K562 (cell line): ENCODE data around the gene HK1. TPM values are rescaled to one million over a fixed set of nuclear protein-coding genes. Genes with fewer than 3 reads are reported as not detected.
A peak's percentile ranks its signal among the peaks of the same experiment; 100 is the strongest.

ENCODE experiments used
- ARHGAP35 ChIP-seq: fragments of 450-650 bp; IDR thresholded peaks from 2 replicates; pipeline ENCODE4 v1.6.1; 2018; ENCODE audit not compliant: partially characterized antibody
- BRCA1 ChIP-seq, 2 experiments: fragments of 450-650 bp in 1 of 2; sonication (generic) in 1 of 2; formaldehyde crosslinking in 1 of 2; IDR thresholded peaks; 2 replicates each; pipeline versions ENCODE4 v1.5.0 to v1.6.1; 2017 to 2020; ENCODE audit warnings: mild to moderate bottlenecking in 1 of 2, missing genetic modification reagents in 1 of 2
- BRD9 ChIP-seq: fragments of 450-650 bp; IDR thresholded peaks from 2 replicates; pipeline ENCODE4 v1.6.1; 2018; ENCODE audit warnings: low read depth; ENCODE audit not compliant: partially characterized antibody
- CBX1 ChIP-seq: sonication (generic); IDR thresholded peaks from 2 replicates; pipeline ENCODE4 v1.6.1; 2016; ENCODE audit warnings: antibody characterized with exemption, low read depth, mild to moderate bottlenecking
- DACH1 ChIP-seq: fragments of 450-650 bp; IDR thresholded peaks from 2 replicates; pipeline ENCODE4 v1.6.1; 2018; ENCODE audit not compliant: partially characterized antibody
- ESRRB ChIP-seq: fragments of 250-450 bp; sonication (Bioruptor Pico); IDR thresholded peaks from 2 replicates; pipeline ENCODE4 v1.5.0; 2020; ENCODE audit warnings: mild to moderate bottlenecking, moderate library complexity, borderline replicate concordance
- GABPB1 ChIP-seq: sonication (generic); formaldehyde crosslinking; IDR thresholded peaks from 2 replicates; pipeline ENCODE4 v1.8.0; 2022; ENCODE audit warnings: mild to moderate bottlenecking, missing genetic modification reagents
- GATAD2A ChIP-seq: fragments of 450-650 bp; IDR thresholded peaks from 2 replicates; pipeline ENCODE4 v1.6.1; 2017
- HDAC2 ChIP-seq: fragments of 450-650 bp; IDR thresholded peaks from 2 replicates; pipeline ENCODE4 v1.6.1; 2016; ENCODE audit warnings: mild to moderate bottlenecking
- MAFF ChIP-seq: IDR thresholded peaks from 2 replicates; pipeline ENCODE4 v1.6.1; 2012; ENCODE audit warnings: low read length, improper control_type of control experiment
- NFRKB ChIP-seq: fragments of 450-650 bp; IDR thresholded peaks from 2 replicates; pipeline ENCODE4 v1.6.1; 2016; ENCODE audit warnings: low read depth
- NR2C2 ChIP-seq, 2 experiments: fragments of 200-800 bp in 1 of 2; sonication (Bioruptor generic) in 1 of 2; sonication (generic) in 1 of 2; formaldehyde crosslinking in 1 of 2; IDR thresholded peaks; 2 replicates each; pipeline versions ENCODE4 v1.6.1 to v1.8.0; 2016 to 2022; ENCODE audit warnings: mild to moderate bottlenecking in 1 of 2, missing compliant biosample characterization in 1 of 2, missing genetic modification characterization in 1 of 2, missing genetic modification reagents in 1 of 2
- NR2F6 ChIP-seq: fragments of 450-650 bp; formaldehyde crosslinking; IDR thresholded peaks from 2 replicates; pipeline ENCODE4 v1.4.0; 2020; ENCODE audit warnings: mild to moderate bottlenecking
- PCBP1 ChIP-seq: fragments of 200-400 bp; formaldehyde crosslinking; IDR thresholded peaks from 2 replicates; pipeline ENCODE4 v1.6.1; 2018; ENCODE audit warnings: mild to moderate bottlenecking, low read depth, low read length; ENCODE audit not compliant: poor library complexity, severe bottlenecking
- POLR2AphosphoS2 ChIP-seq: IDR thresholded peaks from 2 replicates; pipeline ENCODE4 v1.6.1; 2012; ENCODE audit warnings: low read length, improper control_type of control experiment
- POLR2AphosphoS5 ChIP-seq: IDR thresholded peaks from 2 replicates; pipeline ENCODE4 v1.6.1; 2011; ENCODE audit warnings: mild to moderate bottlenecking, low read depth, low read length, moderate library complexity; ENCODE audit not compliant: control insufficient read depth, insufficient read depth
- RBM39 ChIP-seq: fragments of 200-400 bp; formaldehyde crosslinking; optimal IDR thresholded peaks from 2 replicates; pipeline ENCODE3; 2018; ENCODE audit warnings: low read depth, low read length
- RFX7 ChIP-seq: fragments of 250-450 bp; sonication (Bioruptor Pico); IDR thresholded peaks from 2 replicates; pipeline ENCODE4 v1.5.1; 2021; ENCODE audit warnings: mild to moderate bottlenecking
- SIN3A ChIP-seq, 2 experiments: fragments of 150-350 bp in 1 of 2; IDR thresholded peaks; 2 replicates each; pipeline ENCODE4 v1.6.1; 2011 to 2016; ENCODE audit warnings: borderline replicate concordance in 2 of 2, low read depth in 2 of 2, low read length in 2 of 2, mild to moderate bottlenecking in 2 of 2, moderate library complexity in 2 of 2; ENCODE audit not compliant: control insufficient read depth in 1 of 2
- SNRNP70 ChIP-seq: fragments of 200-400 bp; formaldehyde crosslinking; optimal IDR thresholded peaks from 2 replicates; pipeline ENCODE3; 2017; ENCODE audit warnings: low read depth, low read length
- TAF7 ChIP-seq: fragments of 450-650 bp; IDR thresholded peaks from 2 replicates; pipeline ENCODE4 v1.6.1; 2016; ENCODE audit warnings: missing genetic modification characterization, missing compliant biosample characterization
- ZHX1 ChIP-seq: fragments of 150-350 bp; conservative IDR thresholded peaks from 2 replicates; pipeline ENCODE4 v1.6.1; 2014; ENCODE audit warnings: low read length
- ZNF175 ChIP-seq: fragments of 200-800 bp; sonication (Bioruptor generic); IDR thresholded peaks from 2 replicates; pipeline ENCODE4 v1.6.1; 2016; ENCODE audit warnings: low read depth, mild to moderate bottlenecking, missing genetic modification characterization, missing compliant biosample characterization
- ZNF431 ChIP-seq: sonication (generic); formaldehyde crosslinking; IDR thresholded peaks from 2 replicates; pipeline ENCODE4 v1.8.0; 2022; ENCODE audit warnings: mild to moderate bottlenecking, missing genetic modification reagents
- ZNF583 ChIP-seq: fragments of 250-450 bp; sonication (Bioruptor Pico); IDR thresholded peaks from 2 replicates; pipeline ENCODE4 v1.4.0; 2020
- ZNF77 ChIP-seq: fragments of 250-450 bp; sonication (Bioruptor Pico); IDR thresholded peaks from 2 replicates; pipeline ENCODE4 v1.5.0; 2020
- polyA plus RNA-seq, 8 experiments: library from polyadenylated mRNA; depleted of rRNA in 4 of 8; stranded (reverse) in 5 of 8; unstranded in 3 of 8; fragments of >200 nt; fragmentation: Nextera tagmentation in 2 of 8; fragmentation: Illumina TruSeq in 1 of 8; extraction: Ambion mirVana in 2 of 8; extraction: Trizol in 1 of 8; gene quantifications; 2 replicates each; pipeline versions ENCODE4 v1.2.1 to v1.2.3, GENCODE V29; 2011 to 2014; ENCODE audit warnings: inconsistent platforms in 1 of 8, missing spikeins in 1 of 8
- total RNA-seq, 7 experiments: library from RNA; depleted of rRNA in 6 of 7; stranded (reverse); fragments of >200 nt in 6 of 7; fragmentation: Illumina TruSeq in 2 of 7; extraction: Trizol in 2 of 7; gene quantifications; 2 replicates each; pipeline versions ENCODE4 v1.2.1 to v1.2.3, GENCODE V29; 2011 to 2021; ENCODE audit warnings: low replicate concordance in 1 of 7
- TF ChIP-seq, protein P1 (sequence below), 2 experiments: fragments of 450-650 bp in 1 of 2; sonication (generic) in 1 of 2; formaldehyde crosslinking; conservative IDR thresholded peaks; 2 replicates each; pipeline versions ENCODE4 v1.4.0 to v1.8.1; 2020 to 2022; ENCODE audit warnings: mild to moderate bottlenecking in 1 of 2, missing genetic modification reagents in 1 of 2

The HK1 gene
- total and polyA plus RNA-seq, 9 of the 15 experiments (the other 6 are each of a cell fraction or from before 2014, with no cell fraction given), result 29.2 to 444 (median 193) TPM

- TF ChIP-seq GABPB1 (CRISPR knock-in tag), result 0 out of 2 replicates have a peak, but pooled peaks have one; percentile 7
- TF ChIP-seq POLR2AphosphoS2, result no peak
- TF ChIP-seq ZNF175 (CRISPR knock-in tag), result 0 out of 2 replicates have a peak, but pooled peaks have one; percentile 52
- TF ChIP-seq PCBP1, result peak; percentile 63
- TF ChIP-seq TAF7, result no peak
- TF ChIP-seq ZNF583 (CRISPR knock-in tag), result no peak
- TF ChIP-seq BRCA1 (IDR thresholded peaks at IDR 0.05), result no peak
- TF ChIP-seq BRCA1 (CRISPR knock-in tag; IDR thresholded peaks at IDR 0.05), result no peak
- no peak for TF ChIP-seq NR2F6 (CRISPR knock-in tag)
- no peak for TF ChIP-seq CBX1
- peak; percentile 58 to 81; a peak in 1 of 4 replicates for TF ChIP-seq SIN3A (IDR thresholded peaks at IDR 0.05; ENCODE audit: borderline replicate concordance in 2 of 2, control insufficient read depth in 1 of 2, low read depth in 2 of 2, low read length in 2 of 2)
- TF ChIP-seq DACH1, result no peak
- no peak for TF ChIP-seq ESRRB
- peak; percentile 50; the same call in 1 of the 2 replicates for TF ChIP-seq NR2C2 (CRISPR knock-in tag; IDR thresholded peaks at IDR 0.05)
- no peak; the same call in none of the 2 replicates for TF ChIP-seq NR2C2 (tag; IDR thresholded peaks at IDR 0.05)
- no peak for TF ChIP-seq GATAD2A
- no peak for TF ChIP-seq BRD9
- TF ChIP-seq ARHGAP35, result no peak
- TF ChIP-seq NFRKB, result no peak
- TF ChIP-seq ZNF431 (CRISPR knock-in tag), result no peak
- no peak for TF ChIP-seq MAFF
- TF ChIP-seq RBM39, result no peak
- no peak for TF ChIP-seq ZNF77 (CRISPR knock-in tag)
- TF ChIP-seq SNRNP70, result no peak
- TF ChIP-seq, protein P1, sequence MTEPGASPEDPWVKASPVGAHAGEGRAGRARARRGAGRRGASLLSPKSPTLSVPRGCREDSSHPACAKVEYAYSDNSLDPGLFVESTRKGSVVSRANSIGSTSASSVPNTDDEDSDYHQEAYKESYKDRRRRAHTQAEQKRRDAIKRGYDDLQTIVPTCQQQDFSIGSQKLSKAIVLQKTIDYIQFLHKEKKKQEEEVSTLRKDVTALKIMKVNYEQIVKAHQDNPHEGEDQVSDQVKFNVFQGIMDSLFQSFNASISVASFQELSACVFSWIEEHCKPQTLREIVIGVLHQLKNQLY (CRISPR knock-in tag; conservative IDR thresholded peaks at IDR 0.05), result no peak
- TF ChIP-seq POLR2AphosphoS5, result no peak
- TF ChIP-seq HDAC2, result peak; percentile 45
- no peak for TF ChIP-seq ZHX1
- no peak for TF ChIP-seq RFX7
Measured at GRCh38 chr10:69318106-69318866, 40.0 kb downstream of the HK1 start (continued).
